ENCODE data around the gene CCL19.

CCL19 gene

DNA sequence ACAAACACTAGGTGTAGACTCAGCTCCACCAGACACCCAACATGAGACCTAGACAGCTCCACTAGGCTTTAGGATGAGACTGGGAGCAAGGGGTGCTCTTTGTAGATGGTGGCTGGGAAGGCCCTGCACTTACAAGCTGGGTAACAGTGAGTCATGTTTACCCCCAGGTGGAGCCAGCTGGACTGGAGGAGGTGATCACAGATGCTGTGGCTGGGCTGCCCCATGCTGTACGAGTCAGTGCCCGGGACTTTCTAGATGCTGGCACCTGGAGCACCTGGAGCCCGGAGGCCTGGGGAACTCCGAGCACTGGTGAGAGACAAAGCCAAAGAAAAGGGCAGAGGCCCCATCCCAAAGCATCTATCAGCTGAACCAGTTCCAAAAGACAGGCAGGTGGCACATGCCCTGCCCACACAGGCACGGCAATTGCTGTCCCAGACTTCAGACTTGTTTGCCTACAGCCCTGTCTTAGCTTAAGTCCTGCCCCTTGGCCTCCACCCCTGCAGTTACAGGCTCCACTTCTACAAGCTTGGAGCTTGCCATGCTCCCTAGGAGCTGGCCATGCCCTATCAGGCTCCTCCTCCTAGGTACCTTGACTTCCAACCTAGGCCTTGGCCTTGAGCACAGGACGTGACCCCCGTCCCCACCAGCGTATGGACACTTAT is 31.4 kb downstream of the CCL19 start:
- no peak for DNase-seq

DNA sequence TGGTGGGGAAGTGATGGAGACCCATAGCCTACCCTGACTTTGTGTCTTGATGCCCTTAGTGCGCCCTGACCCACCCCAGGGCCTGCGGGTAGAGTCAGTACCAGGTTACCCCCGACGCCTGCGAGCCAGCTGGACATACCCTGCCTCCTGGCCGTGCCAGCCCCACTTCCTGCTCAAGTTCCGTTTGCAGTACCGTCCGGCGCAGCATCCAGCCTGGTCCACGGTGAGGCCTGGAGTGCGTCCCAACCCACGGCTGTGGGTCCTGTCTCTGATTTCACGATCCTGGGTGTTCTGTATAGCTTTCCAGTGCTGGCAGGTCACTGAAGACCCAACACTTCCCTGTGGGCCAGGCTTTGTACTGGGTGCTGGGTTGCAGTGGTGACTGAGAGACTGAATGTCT is 32.6 kb downstream of the CCL19 start:
- no peak for DNase-seq

DNA sequence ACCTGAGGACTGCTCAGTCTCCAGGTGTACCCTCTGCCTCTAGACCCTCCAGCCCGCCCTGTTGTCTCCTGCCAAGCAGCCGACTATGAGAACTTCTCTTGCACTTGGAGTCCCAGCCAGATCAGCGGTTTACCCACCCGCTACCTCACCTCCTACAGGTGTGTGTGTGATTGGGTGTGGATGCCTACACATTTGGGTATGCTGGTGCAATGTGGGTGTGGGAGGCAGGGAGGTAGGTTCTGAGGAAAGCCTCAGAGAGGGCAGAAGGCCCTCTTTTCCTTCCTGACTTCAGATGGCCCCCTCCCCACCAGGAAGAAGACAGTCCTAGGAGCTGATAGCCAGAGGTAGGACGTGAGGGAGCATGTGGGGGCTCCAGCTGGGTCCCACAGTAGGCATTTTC is 34.1 kb downstream of the CCL19 start:
- DNase-seq, result no peak

DNA sequence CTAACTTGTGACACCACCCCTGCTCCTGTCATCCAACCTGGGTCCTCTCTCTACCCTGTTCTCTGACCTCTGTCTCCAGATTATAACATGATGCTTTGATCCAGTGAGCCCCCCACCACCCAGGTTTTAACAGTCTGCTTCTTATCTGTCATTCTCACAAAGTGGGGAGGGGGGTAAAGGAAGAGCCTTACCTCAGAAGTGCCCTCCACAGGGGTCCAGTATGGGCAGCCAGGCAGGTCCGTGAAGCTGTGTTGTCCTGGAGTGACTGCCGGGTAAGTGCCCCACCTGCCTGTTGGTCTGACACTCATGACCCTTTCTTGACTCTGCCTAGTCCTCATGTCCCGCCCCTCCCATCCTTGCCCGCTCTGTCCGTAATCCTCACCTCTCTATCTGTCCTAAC is 35.7 kb downstream of the CCL19 start:
- no peak for DNase-seq

DNA sequence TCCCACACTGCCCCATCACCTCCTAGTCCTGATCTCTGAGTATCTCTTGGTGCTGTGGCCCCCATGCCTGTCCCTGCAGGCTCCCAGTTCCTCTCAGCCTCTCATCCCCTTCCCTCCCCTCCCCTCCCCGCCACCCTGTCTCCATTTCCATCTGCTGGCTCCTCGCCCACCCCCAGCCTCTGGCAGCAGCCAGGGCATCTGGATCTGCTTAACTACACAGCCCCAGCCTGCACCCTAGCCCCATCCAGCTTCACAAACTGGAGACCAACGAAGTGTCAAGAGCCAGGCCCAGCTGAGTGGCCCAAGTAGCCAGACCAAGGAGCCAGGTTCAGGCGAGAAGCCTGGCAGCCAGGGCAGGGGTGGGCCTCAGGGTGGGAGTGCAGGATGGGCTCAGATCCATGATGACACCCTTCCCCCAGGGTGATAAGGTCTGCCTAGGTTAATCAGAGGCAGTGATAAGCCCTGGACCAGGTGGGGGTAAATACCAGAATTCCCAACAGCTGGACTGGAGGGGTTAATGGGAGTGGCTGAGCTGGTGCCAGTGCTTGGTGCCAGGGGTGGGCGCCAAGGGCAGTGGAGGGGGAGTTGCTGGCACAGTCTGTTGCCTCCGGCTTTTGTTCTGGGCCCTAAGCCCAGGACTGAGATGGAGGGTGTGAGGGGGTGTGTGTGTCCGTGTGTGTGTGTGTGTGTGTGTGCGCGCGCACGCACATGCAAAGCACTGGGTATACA is 36.6 kb downstream of the CCL19 start:
- no peak for DNase-seq

DNA sequence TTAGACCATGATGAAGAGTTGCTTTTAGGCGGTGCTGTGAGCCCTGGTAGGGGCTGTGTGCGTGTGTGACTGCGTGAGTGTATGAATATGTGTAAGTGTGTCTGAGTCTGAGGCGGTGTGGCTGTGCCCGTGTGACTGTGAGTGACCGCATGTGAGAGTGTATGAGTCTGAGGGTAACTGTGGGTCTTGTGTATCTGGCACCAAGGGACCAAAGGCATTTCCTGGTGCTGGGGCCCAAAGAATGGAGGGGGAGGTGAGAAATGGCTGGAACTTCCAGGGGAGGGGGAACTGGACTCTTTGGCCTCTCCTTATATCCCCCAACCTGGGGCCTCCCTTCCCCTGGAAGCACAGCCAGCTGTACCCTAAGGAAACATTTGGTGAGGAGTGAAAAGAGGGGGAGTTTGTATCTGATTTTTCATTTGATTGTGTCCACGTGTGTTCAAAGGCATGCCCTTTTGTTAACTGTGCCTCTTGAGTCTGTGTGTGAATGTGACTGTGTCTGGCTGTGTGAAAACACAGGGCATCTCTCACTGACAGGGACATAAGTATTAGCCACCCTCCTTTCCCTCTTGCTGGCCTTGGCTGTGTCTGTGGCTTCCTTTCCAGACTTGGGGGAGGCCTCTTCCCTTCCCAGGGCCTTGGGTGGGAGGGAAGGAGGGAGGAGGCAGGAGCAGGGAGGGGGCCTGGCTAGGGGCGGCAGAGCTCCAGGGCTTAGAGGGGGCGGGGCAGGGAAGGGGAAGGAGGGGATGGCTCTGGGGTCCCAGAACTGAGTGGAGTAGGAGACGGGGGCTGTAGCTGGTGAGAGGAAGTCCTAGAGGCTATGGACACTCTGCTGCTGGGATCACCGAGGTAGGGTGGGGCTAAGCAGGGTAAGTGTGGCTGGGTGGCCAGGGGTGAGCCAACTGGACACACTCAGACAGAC is 37.7 kb downstream of the CCL19 start:
- no peak for DNase-seq

DNA sequence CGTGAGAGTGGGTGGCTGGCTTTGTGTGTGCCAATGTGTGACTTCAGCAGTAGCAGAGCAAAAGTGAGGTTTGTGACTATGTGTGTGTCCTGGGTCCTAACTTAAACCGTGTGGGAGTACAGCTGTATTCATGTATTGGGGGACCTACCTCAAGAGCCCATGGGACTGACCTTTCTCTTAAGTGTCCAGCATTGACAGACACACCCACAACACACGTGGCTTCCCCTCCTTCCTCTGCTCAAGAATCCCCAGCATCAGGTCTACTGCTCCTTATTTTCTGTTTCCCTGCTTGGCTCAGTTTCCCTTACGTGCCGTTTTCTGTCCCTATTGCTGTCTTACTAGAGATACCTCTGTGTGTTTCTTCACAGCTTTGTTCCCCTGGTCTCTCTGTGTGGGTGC is 38.5 kb downstream of the CCL19 start:
- DNase-seq, result no peak

DNA sequence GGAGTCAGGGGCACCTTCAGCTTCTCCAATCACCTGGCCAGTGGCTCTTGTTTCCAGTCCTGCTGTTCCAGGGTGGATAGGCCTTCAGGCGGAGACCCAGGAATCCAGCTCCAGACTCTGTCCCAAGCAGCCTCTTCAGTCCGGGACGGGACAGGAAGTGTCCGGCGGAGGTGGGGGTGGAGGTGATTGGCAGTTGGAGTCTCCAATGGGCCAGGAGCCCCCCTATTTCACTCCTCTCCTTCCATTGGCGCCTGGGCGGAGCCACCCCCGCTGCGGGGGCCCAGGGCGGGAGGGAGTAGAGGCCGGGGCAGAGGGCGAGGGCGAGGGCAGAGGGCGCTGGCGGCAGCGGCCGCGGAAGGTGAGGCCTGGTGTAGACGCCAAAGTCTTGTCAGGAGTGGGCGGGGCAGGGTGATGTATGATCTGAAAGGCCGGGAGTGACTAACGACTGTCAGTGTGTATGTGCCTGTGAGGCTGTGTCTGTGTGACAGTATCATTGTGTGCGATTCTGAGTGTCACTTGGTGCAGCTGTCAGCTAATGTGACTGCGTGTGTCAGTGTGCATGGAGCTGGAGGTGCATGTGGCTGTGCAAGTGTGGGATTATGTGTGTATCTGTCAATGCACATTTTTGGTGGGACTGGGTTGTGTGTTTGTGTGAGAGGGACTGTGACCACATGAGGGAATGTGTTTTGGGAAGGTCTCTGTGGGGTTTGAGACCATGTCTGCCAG is 39.0 kb downstream of the CCL19 start, which contains the start of gene IL11RA:
TSS of gene IL11RA (plus strand) at position 310 of the 726 bp plus-strand sequence. CDS start 3,033 bp downstream, outside the sequence.
- DNase-seq, result peak; percentile 53

DNA sequence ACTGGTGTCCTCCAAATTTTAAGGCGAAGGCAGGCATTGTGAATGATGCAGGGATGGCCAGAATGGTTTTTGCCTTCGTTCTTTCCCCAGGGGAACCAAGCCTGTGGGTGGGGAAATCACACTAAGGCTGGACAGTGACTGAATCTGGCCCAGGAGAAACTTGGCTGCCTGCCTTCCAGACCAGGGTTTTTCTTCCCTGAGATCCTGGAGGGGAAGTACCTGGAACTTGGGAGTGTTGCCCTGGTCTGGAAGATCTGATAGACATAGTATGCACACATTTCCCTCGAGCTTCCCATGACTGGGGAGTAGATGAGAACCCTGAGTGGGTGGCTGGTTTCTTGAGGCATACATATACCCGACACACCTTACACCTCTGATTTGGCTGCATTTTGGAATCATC is 39.8 kb downstream of the CCL19 start:
- DNase-seq, result no peak

DNA sequence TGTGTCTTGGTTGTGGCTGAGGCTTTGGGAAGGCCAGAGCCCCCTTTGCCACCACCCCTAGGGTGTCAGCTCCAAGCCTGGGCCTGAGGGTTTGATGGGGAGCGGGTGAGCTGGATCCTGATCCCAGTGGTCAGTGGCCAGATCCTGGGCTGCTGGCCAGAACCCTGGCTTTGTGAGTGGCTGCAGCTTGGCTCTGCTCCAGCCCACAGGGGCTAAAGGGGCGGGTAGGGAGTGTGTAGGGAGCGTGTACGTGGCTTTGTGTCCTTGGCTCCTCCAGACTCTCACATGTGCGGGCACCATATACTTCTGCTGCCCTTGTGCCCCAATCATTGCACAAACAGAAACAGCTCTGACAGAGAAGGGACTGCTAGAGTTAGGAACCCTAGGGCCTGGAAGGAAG is 40.3 kb downstream of the CCL19 start:
- DNase-seq, result no peak

DNA sequence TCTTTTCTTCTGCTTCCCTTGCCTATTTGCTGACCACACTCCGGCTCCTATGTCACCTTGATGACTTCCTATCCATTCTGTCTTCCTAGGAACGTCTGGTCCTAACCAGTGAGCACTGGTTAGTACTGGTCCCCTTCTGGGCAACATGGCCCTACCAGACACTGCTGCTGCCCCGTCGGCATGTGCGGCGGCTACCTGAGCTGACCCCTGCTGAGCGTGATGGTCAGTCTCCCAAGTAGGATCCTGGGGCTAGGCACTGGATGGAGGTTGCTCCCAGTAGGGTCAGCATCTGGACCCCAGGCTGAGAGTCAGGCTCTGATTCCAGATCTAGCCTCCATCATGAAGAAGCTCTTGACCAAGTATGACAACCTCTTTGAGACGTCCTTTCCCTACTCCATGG is 42.4 kb downstream of the CCL19 start:
- DNase-seq, result no peak

DNA sequence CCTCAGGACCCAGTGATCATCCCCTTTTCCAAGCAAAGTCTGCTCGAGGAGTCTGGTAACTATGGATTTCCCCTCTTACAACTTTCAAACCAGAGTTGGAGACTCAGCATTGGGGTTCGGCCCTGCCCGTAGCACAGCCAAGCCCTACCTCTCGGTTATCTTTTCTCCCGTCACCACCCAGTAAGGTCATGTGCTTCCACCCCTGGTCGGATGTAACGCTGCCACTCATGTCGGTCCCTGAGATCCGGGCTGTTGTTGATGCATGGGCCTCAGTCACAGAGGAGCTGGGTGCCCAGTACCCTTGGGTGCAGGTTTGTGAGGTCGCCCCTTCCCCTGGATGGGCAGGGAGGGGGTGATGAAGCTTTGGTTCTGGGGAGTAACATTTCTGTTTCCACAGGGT is 43.4 kb downstream of the CCL19 start:
- peak; percentile 35 for DNase-seq

DNA sequence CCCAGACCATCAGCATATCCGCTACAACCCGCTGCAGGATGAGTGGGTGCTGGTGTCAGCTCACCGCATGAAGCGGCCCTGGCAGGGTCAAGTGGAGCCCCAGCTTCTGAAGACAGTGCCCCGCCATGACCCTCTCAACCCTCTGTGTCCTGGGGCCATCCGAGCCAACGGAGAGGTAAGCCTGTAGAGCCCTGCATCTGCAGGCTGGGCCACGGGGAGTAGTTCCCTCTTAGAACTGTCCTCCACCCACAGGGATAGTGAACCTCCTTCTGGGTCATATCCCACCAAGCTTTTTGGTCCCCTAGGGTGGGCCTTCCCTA is 44.0 kb downstream of the CCL19 start:
- no peak for DNase-seq

DNA sequence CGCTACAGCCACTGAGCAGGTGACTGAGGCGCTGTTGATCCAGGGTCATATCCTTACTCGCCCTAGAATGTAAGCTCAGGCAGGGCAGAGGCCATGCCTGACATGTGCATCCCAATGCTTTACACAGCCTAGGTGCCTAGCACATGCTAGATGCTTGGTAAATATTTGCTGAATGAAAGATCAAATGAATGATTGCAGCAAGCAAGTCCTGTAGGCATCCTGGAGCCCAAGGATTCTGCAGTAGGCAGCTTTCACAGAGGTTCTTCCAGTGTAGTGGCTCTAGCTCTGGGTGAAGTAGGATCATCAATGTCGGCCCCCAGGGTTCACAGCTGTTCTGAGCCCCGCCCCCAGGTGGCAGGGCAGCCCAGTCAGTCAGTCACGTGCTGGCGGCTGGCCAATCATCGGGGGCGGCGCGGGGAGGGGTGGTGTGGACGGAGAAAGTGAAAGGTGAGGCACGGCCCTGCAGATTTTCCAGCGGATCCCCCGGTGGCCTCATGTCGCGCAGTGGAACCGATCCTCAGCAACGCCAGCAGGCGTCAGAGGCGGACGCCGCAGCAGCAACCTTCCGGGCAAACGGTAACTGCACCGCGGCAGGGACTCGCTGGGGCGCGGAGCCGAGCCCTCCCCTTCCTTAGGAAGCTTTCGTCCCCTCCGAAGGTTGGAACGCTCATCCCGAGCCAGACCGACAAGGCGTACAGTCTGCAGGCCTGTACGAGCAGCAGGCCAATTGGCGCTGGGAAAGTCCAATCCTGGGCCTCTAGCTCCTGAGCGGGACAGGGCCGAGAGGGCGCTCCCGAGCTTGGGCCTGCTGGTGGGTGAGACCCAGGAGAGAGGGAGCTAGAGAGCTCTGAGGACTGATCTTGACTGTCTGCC is 44.6 kb downstream of the CCL19 start, which contains the start of gene GALT:
TSS of gene GALT (plus strand) at position 465 of the 873 bp plus-strand sequence. CDS start at position 495, 30 bp downstream.
- DNase-seq, result peak; percentile 96

DNA sequence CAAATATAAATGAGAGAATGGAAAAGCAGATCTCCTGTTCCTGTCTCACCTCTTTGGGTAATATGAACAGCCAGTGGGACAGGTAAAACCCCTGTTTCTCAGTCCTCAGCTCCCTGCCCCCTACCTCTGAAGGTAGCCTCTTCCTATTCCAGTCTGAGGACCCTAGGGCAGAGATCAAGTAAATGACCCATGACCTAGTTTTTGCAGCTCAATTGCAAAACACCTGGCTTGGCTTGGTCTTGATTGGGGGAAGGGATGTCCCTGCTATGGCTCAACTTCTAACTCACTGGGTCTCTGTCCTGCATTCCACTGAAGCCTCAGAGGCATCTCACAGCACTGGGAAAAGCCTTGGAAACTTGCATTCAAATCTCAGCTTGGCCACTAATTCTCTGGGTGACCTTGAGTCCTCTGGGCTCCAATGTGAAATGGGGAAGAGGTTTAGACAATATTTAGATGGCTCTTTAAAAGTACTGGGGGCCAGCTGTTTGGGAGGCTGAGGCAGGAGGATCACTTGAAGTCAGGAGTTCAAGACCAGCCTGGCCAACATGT is 46.2 kb downstream of the CCL19 start:
- DNase-seq, result no peak

DNA sequence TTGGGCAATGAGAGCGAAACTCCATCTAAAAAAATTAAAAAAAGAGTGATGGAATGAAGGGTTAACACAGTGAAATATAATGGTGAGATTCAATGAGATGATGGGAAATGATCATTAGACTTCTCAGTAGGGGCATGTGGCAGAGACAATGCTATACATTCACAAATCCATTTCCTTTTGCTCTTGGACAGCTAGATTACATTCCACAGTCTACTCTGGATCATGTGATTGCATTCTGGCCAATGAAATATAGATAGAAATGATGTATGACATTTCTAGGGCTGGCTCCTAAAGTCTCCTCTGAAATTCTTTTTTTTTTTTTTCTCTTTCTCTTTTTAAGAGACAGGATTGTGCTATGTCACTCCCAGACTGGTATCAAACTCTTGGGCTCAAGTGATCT is 48.4 kb downstream of the CCL19 start:
- no peak for DNase-seq
